ENCODE results near the gene SH2D7.

DNA sequence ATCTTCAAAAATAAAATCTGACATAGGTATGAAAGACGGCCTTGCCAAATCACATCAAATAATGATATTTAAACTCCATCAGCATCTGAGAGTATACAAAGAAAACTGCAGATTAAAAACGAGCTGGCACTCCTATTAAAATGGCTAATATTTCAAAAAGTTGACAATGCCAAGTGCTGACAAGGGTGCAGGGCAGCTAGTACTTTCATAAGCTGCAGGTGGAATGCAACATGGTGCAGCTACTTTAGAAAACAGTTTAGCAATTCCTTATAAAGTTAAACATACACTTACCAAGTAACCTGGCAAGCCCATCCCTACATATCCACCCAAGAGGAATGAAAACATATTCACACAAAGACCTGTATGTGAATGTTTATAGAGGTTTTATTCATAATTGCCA lies 37.8 kb upstream of the SH2D7 start:
- TF ChIP-seq, protein P1, sequence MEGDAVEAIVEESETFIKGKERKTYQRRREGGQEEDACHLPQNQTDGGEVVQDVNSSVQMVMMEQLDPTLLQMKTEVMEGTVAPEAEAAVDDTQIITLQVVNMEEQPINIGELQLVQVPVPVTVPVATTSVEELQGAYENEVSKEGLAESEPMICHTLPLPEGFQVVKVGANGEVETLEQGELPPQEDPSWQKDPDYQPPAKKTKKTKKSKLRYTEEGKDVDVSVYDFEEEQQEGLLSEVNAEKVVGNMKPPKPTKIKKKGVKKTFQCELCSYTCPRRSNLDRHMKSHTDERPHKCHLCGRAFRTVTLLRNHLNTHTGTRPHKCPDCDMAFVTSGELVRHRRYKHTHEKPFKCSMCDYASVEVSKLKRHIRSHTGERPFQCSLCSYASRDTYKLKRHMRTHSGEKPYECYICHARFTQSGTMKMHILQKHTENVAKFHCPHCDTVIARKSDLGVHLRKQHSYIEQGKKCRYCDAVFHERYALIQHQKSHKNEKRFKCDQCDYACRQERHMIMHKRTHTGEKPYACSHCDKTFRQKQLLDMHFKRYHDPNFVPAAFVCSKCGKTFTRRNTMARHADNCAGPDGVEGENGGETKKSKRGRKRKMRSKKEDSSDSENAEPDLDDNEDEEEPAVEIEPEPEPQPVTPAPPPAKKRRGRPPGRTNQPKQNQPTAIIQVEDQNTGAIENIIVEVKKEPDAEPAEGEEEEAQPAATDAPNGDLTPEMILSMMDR (IDR thresholded peaks at IDR 0.05; ENCODE audit: low read depth, low read length) = no peak
- no peak for TF ChIP-seq EZH2phosphoT487 (IDR thresholded peaks at IDR 0.05; ENCODE audit: low read depth)
